Activated naive CD4-positive, alpha-beta T cell treated with Interleukin-2 at 50 U/mL for 16 hours (primary cell): ENCODE data around the gene CTSW.

Experiments
- DNase-seq: peaks from one replicate; pipeline ENCODE4 v3.0.0-alpha.2; 2020

The CTSW gene

GRCh38 chr11:65886826-65887722 lies 7.4 kb downstream of the CTSW start:
- no peak for DNase-seq

GRCh38 chr11:65887723-65888162 lies 8.1 kb downstream of the CTSW start:
- DNase-seq = peak; percentile 38

- DNase-seq = peak; percentile 96
These were observed 8.7 kb downstream of the CTSW start, which contains the start of gene FIBP for GRCh38 chr11:65888163-65888814. Gene FIBP (minus strand): TSS chr11:65888471. CDS start chr11:65888418, 53 bp downstream.

GRCh38 chr11:65890324-65891218 lies 10.9 kb downstream of the CTSW start, which contains the start of gene CCDC85B:
Gene CCDC85B (plus strand): TSS chr11:65890673. CDS start chr11:65890784, 111 bp downstream.
- DNase-seq = peak; percentile 98

- peak; percentile 17 for DNase-seq
These were observed 11.8 kb downstream of the CTSW start for GRCh38 chr11:65891219-65892136.

- DNase-seq = peak; percentile 35
These were observed 12.5 kb downstream of the CTSW start for GRCh38 chr11:65892137-65892540.

- DNase-seq = no peak
These were observed 13.2 kb downstream of the CTSW start for GRCh38 chr11:65892661-65893317.

GRCh38 chr11:65894034-65894591 lies 14.5 kb downstream of the CTSW start:
- DNase-seq = peak; percentile 34

- no peak for DNase-seq
These were observed 15.9 kb downstream of the CTSW start for GRCh38 chr11:65895482-65895981.

GRCh38 chr11:65896034-65896999 lies 16.7 kb downstream of the CTSW start:
- DNase-seq = no peak

GRCh38 chr11:65897020-65897471 lies 17.4 kb downstream of the CTSW start:
- DNase-seq = no peak

GRCh38 chr11:65898656-65899355 lies 19.2 kb downstream of the CTSW start:
- no peak for DNase-seq

GRCh38 chr11:65899356-65900124 lies 19.9 kb downstream of the CTSW start:
- DNase-seq = peak; percentile 80

- peak; percentile 95 for DNase-seq
These were observed 20.7 kb downstream of the CTSW start, which contains the start of gene FOSL1 for GRCh38 chr11:65900125-65900898. Gene FOSL1 (minus strand): TSS chr11:65900388. CDS start chr11:65900339, 49 bp downstream.

GRCh38 chr11:65900899-65901180 lies 21.2 kb downstream of the CTSW start:
- no peak for DNase-seq

- DNase-seq = no peak
These were observed 23.4 kb downstream of the CTSW start for GRCh38 chr11:65903068-65903481.

GRCh38 chr11:65903715-65904114 lies 24.1 kb downstream of the CTSW start:
- no peak for DNase-seq
